WTC11 (cell line): ENCODE results near the gene BABAM2.

Experiments used
- ETV6 ChIP-seq: sonication (generic); formaldehyde crosslinking; IDR thresholded peaks from 2 replicates; pipeline ENCODE4 v1.8.1; 2022; ENCODE audit warnings: mild to moderate bottlenecking, missing genetic modification reagents
- FOXP1 ChIP-seq: sonication (generic); formaldehyde crosslinking; IDR thresholded peaks from 2 replicates; pipeline ENCODE4 v1.8.0; 2022; ENCODE audit warnings: missing genetic modification reagents, mild to moderate bottlenecking, moderate library complexity, borderline replicate concordance
- HMGA2 ChIP-seq: fragments of 250-450 bp; sonication (Bioruptor Pico); IDR thresholded peaks from 2 replicates; pipeline ENCODE4 v1.4.0; 2021; ENCODE audit warnings: mild to moderate bottlenecking, moderate library complexity
- JUN ChIP-seq: sonication (generic); formaldehyde crosslinking; IDR thresholded peaks from 2 replicates; pipeline ENCODE4 v1.8.0; 2023; ENCODE audit warnings: mild to moderate bottlenecking, missing genetic modification reagents
- NR2C2 ChIP-seq: sonication (generic); formaldehyde crosslinking; IDR thresholded peaks from 2 replicates; pipeline ENCODE4 v1.8.0; 2022; ENCODE audit warnings: mild to moderate bottlenecking, missing genetic modification reagents
- TEAD1 ChIP-seq: sonication (generic); formaldehyde crosslinking; IDR thresholded peaks from 2 replicates; pipeline ENCODE4 v1.8.0; 2022; ENCODE audit warnings: mild to moderate bottlenecking, missing genetic modification reagents
- TP53 ChIP-seq: sonication (generic); formaldehyde crosslinking; IDR thresholded peaks from 2 replicates; pipeline ENCODE4 v1.8.1; 2023; ENCODE audit warnings: mild to moderate bottlenecking, missing genetic modification reagents
- ZNF121 ChIP-seq: sonication (generic); formaldehyde crosslinking; IDR thresholded peaks from 2 replicates; pipeline ENCODE4 v1.8.0; 2023; ENCODE audit warnings: missing genetic modification reagents
- ZNF423 ChIP-seq: fragments of 250-450 bp; sonication (Bioruptor Pico); IDR thresholded peaks from 2 replicates; pipeline ENCODE4 v2.1.2; 2022; ENCODE audit warnings: mild to moderate bottlenecking, moderate library complexity
- TF ChIP-seq, protein P1 (sequence below): fragments of 200-600 bp; IDR thresholded peaks from 2 replicates; pipeline ENCODE4 v1.8.0; 2022; ENCODE audit warnings: antibody characterized with exemption
- TF ChIP-seq, protein P2 (sequence below): sonication (generic); formaldehyde crosslinking; IDR thresholded peaks from 2 replicates; pipeline ENCODE4 v1.8.0; 2022; ENCODE audit warnings: missing genetic modification reagents
- TF ChIP-seq, protein P3 (sequence below): sonication (generic); formaldehyde crosslinking; IDR thresholded peaks from 2 replicates; pipeline ENCODE4 v1.8.0; 2022; ENCODE audit warnings: mild to moderate bottlenecking, missing genetic modification reagents

DNA sequence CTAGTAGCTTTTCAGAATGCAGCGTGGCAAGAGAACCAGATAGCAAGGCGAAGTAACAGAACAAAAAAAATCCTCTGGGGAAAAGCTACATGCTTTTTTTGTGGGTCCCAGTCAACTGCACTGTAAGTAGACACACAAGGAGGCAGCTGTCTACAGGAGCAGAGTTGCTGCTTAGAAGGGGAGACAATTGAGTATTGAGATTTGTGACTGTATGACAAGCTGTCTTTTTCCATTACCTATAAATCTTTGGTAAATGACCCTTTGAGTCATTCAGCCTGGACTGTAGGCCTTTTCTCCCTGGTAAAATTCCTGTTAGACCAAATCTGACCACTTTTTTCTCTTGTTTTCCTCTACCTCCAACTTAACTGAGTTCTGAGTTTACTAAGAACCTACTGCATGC is 358.0 kb downstream of the BABAM2 start:
- TF ChIP-seq, protein P1, sequence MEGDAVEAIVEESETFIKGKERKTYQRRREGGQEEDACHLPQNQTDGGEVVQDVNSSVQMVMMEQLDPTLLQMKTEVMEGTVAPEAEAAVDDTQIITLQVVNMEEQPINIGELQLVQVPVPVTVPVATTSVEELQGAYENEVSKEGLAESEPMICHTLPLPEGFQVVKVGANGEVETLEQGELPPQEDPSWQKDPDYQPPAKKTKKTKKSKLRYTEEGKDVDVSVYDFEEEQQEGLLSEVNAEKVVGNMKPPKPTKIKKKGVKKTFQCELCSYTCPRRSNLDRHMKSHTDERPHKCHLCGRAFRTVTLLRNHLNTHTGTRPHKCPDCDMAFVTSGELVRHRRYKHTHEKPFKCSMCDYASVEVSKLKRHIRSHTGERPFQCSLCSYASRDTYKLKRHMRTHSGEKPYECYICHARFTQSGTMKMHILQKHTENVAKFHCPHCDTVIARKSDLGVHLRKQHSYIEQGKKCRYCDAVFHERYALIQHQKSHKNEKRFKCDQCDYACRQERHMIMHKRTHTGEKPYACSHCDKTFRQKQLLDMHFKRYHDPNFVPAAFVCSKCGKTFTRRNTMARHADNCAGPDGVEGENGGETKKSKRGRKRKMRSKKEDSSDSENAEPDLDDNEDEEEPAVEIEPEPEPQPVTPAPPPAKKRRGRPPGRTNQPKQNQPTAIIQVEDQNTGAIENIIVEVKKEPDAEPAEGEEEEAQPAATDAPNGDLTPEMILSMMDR, result no peak
- TF ChIP-seq TEAD1 (CRISPR knock-in tag) (no peak), NR2C2 (CRISPR knock-in tag) (no peak), HMGA2 (no peak), FOXP1 (CRISPR knock-in tag) (no peak), ZNF121 (CRISPR knock-in tag) (no peak), ZNF423 (CRISPR knock-in tag) (no peak), JUN (no peak), ETV6 (CRISPR knock-in tag) (no peak), TP53 (CRISPR knock-in tag) (no peak)
- TF ChIP-seq, protein P2, sequence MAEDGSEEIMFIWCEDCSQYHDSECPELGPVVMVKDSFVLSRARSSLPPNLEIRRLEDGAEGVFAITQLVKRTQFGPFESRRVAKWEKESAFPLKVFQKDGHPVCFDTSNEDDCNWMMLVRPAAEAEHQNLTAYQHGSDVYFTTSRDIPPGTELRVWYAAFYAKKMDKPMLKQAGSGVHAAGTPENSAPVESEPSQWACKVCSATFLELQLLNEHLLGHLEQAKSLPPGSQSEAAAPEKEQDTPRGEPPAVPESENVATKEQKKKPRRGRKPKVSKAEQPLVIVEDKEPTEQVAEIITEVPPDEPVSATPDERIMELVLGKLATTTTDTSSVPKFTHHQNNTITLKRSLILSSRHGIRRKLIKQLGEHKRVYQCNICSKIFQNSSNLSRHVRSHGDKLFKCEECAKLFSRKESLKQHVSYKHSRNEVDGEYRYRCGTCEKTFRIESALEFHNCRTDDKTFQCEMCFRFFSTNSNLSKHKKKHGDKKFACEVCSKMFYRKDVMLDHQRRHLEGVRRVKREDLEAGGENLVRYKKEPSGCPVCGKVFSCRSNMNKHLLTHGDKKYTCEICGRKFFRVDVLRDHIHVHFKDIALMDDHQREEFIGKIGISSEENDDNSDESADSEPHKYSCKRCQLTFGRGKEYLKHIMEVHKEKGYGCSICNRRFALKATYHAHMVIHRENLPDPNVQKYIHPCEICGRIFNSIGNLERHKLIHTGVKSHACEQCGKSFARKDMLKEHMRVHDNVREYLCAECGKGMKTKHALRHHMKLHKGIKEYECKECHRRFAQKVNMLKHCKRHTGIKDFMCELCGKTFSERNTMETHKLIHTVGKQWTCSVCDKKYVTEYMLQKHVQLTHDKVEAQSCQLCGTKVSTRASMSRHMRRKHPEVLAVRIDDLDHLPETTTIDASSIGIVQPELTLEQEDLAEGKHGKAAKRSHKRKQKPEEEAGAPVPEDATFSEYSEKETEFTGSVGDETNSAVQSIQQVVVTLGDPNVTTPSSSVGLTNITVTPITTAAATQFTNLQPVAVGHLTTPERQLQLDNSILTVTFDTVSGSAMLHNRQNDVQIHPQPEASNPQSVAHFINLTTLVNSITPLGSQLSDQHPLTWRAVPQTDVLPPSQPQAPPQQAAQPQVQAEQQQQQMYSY (CRISPR knock-in tag), result no peak
- TF ChIP-seq, protein P3, sequence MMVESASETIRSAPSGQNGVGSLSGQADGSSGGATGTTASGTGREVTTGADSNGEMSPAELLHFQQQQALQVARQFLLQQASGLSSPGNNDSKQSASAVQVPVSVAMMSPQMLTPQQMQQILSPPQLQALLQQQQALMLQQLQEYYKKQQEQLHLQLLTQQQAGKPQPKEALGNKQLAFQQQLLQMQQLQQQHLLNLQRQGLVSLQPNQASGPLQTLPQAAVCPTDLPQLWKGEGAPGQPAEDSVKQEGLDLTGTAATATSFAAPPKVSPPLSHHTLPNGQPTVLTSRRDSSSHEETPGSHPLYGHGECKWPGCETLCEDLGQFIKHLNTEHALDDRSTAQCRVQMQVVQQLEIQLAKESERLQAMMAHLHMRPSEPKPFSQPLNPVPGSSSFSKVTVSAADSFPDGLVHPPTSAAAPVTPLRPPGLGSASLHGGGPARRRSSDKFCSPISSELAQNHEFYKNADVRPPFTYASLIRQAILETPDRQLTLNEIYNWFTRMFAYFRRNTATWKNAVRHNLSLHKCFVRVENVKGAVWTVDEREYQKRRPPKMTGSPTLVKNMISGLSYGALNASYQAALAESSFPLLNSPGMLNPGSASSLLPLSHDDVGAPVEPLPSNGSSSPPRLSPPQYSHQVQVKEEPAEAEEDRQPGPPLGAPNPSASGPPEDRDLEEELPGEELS (CRISPR knock-in tag), result no peak
